ENCODE data around the gene LPCAT2. TPM values are rescaled to one million over a fixed set of nuclear protein-coding genes. Genes with fewer than 3 reads are reported as not detected.

The LPCAT2 gene
- total and polyA plus RNA-seq, 2 donors (not counting 1 experiment from before 2014, with no cell fraction given) = 0.15 to 0.59 TPM

DNA sequence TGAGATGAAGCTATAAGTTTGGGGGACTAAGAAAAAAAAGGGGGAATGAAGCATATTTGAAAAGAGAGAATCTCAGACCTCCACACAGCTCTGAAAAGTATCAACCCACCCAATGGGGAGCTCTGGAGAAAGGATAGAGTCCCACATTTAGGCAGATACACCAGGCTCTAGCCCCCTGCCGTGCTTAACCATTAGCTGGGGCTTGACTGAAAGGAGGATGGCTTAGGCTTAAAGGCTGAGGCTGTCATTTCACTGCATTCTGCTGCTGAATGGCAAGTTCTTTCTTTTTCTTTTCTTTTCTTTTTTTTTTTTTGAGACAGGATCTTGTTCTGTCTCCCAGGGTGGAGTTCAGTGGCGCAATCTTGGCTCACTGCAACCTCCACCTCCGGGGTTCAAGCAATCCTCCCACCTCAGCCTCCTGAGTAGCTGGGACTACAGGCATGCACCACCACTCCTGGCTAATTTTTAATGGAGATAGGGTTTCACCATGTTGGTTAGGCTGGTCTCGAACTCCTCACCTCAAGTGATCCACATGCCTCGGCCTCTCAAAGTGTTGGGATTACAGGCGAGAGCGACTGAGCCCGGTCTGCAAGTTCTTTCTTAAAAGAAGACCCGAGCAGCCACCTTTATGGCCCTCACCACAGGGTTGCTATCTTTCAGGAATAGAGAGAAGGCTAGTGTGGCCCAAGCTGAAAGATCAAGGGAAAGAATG is 38.9 kb upstream of the LPCAT2 start:
- no peak overlapping the region for H3K27ac ChIP-seq (ENCODE audit: low read length in 2 of 2)
- Mint-ChIP-seq H3K4me1 (no peaks in the 10 kb centered on the region), H3K27me3 (no peaks in the 10 kb centered on the region), H3K27ac (no peak overlapping the region), H3K9me3 (ENCODE audit: insufficient read depth) (no peaks in the 10 kb centered on the region), H3K4me3 (no peak overlapping the region)
- no peaks in the 10 kb centered on the region for H3K9me3 ChIP-seq (ENCODE audit: control extremely low read depth in 1 of 3, control insufficient read depth in 2 of 3, insufficient read depth in 1 of 3, low read length in 2 of 3)
- H3K9ac ChIP-seq (ENCODE audit: low read length) = no peak overlapping the region
- intact Hi-C loops (cut with micrococcal nuclease) = loop anchor here (5.0 to 10.0 kb wide), 2 partner anchors 372 to 1525 kb away; no protein-coding TSS in a partner anchor
- DNase-seq (no peak), ATAC-seq (ENCODE audit: low read depth) (no peak)
- ChIA-PET POLR2A (no interaction called here), CTCF (interaction anchor here (2.1 kb wide), 1 partner anchor 232 kb away, joined by 5 read pairs; no protein-coding TSS in a partner anchor)
- H3K4me2 ChIP-seq (replicated peaks; ENCODE audit: low read depth, low read length, poor library complexity, severe bottlenecking) = no peak overlapping the region
- no peaks in the 10 kb centered on the region for H3K4me1 ChIP-seq (ENCODE audit: control insufficient read depth in 2 of 2, insufficient read depth in 2 of 2, low read length in 2 of 2)
- no peaks in the 10 kb centered on the region for H3K36me3 ChIP-seq (replicated peaks in 1 of 2; ENCODE audit: control extremely low read depth in 1 of 2, control insufficient read depth in 1 of 2, extremely low read depth in 1 of 2, insufficient read depth in 2 of 2, low read length in 1 of 2)
- H3K27me3 ChIP-seq (replicated peaks in 1 of 4; ENCODE audit: control extremely low read depth in 1 of 4, control insufficient read depth in 3 of 4, insufficient read depth in 4 of 4, low read length in 3 of 4) = peaks cover 0 to 2% (median 0%) of the 10 kb centered on the region in 4 experiments
- H3K79me2 ChIP-seq (ENCODE audit: control insufficient read depth, insufficient read depth, low read length) = no peaks in the 10 kb centered on the region
- WGBS (ENCODE audit: insufficient coverage) = 92% methylated on average over 7 of the region's 9 CpGs
- H2AFZ ChIP-seq (ENCODE audit: insufficient read depth, low read depth, low read length, poor library complexity, severe bottlenecking) = no peak overlapping the region
- H4K20me1 ChIP-seq (ENCODE audit: control insufficient read depth, insufficient read depth, low read length, poor library complexity, severe bottlenecking) = no peaks in the 10 kb centered on the region
- TF ChIP-seq, protein P1, sequence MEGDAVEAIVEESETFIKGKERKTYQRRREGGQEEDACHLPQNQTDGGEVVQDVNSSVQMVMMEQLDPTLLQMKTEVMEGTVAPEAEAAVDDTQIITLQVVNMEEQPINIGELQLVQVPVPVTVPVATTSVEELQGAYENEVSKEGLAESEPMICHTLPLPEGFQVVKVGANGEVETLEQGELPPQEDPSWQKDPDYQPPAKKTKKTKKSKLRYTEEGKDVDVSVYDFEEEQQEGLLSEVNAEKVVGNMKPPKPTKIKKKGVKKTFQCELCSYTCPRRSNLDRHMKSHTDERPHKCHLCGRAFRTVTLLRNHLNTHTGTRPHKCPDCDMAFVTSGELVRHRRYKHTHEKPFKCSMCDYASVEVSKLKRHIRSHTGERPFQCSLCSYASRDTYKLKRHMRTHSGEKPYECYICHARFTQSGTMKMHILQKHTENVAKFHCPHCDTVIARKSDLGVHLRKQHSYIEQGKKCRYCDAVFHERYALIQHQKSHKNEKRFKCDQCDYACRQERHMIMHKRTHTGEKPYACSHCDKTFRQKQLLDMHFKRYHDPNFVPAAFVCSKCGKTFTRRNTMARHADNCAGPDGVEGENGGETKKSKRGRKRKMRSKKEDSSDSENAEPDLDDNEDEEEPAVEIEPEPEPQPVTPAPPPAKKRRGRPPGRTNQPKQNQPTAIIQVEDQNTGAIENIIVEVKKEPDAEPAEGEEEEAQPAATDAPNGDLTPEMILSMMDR (IDR thresholded peaks at IDR 0.05) = no peak
- no peak for TF ChIP-seq EZH2 (IDR thresholded peaks at IDR 0.05; ENCODE audit: borderline replicate concordance, insufficient read depth, low read depth, low read length, poor library complexity, severe bottlenecking)
- no peak overlapping the region for H3K4me3 ChIP-seq (ENCODE audit: control extremely low read depth in 1 of 5, extremely low read depth in 1 of 5, insufficient read depth in 1 of 5, low read depth in 2 of 5, low read length in 4 of 5)

Data from B cell (primary cell).